Epithelial cell of proximal tubule (primary cell): ENCODE results near the gene HS6ST2. TPM values are rescaled to one million over a fixed set of nuclear protein-coding genes. Genes with fewer than 3 reads are reported as not detected.

ENCODE experiments used
- DNase-seq: peaks from one replicate; pipeline ENCODE4 v3.0.0-alpha.2; 2011; ENCODE audit warnings: low read depth
- H3K4me3 ChIP-seq: 2 replicates; pipeline ENCODE4 v1.5.1; 2011; ENCODE audit warnings: low read depth, mild to moderate bottlenecking, low read length
- CTCF ChIP-seq: conservative IDR thresholded peaks from 2 replicates; pipeline ENCODE4 v1.5.1; 2012; ENCODE audit warnings: low read depth, mild to moderate bottlenecking, low read length
- total RNA-seq: library from RNA; depleted of rRNA; stranded (reverse); fragments of >200 nt; gene quantifications from 2 replicates; pipeline ENCODE4 v1.2.3, GENCODE V29; 2015

Gene HS6ST2
- total RNA-seq, 1 donor from 2014 or later = 9.2 TPM

DNA sequence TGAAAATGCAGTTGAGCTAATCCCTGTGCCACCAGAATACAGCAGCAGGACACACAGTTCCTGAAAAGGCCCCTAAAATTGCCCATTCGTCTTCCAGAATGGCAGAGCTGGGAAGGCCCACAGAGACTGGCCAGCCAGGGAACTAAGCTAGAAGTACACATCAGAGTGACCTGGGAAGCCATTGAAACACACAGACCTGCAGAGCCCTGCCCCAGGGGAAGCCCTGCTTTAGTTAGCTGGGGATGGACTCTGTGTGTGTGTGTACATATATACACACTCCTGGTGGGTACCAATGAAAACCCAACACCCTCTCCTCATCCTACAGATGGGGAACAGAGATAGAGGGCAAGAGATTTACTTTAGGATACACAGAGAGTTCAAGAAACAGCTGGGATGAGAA, 227.7 kb downstream of the HS6ST2 start:
- DNase-seq = no peak
- TF ChIP-seq CTCF = no peak
- no peak overlapping the region for H3K4me3 ChIP-seq

- no peak for DNase-seq
- no peak for TF ChIP-seq CTCF
- H3K4me3 ChIP-seq = no peak overlapping the region
Observed at GRCh38 chrX:132730266-132730665, 228.2 kb downstream of the HS6ST2 start.

DNA sequence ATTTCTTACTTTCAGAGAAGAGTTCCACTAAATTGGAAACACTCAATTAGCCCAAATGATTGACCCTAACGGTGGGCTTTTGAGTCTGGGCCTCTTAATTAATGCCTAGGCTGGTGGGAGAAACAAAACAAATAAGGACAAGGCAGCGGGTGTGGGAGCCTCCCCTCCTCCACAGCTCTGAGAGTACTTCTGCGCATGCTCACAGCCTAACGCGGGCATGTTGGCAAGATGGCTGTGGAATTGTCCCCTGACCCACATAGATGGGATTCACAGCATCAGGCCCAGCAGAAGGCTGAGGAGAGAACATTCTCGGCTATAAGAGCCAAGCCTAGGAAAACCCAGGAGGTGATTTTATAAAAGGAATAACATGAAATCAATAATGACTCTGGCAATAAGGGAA, 230.1 kb downstream of the HS6ST2 start:
- H3K4me3 ChIP-seq = no peak overlapping the region
- TF ChIP-seq CTCF = no peak
- DNase-seq = no peak

DNA sequence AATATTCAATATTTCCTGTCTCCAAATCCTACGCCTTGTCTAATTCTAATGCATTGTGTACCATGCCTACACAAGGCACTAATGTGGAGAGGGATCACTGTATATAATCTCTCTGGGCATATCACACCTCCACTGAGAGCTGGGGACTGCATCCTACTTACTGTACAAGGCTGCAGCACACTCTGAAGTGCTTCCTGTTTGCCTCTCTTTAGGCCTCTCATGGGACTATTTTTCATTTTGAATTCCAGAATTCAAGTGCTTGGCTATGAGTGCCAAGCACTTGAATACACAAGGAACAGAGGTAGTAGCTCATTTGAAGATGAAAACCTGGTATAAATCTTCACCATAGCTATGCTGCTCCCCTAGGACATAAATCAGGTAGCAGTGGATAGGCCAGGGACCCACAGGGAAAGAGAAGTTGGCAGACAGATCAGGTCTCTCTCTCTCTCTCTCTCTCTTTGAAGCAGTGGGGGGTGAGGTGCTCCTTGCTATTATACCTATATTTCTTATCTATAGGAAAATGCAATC, 239.9 kb downstream of the HS6ST2 start:
- no peak overlapping the region for H3K4me3 ChIP-seq
- no peak for TF ChIP-seq CTCF
- no peak for DNase-seq

DNA sequence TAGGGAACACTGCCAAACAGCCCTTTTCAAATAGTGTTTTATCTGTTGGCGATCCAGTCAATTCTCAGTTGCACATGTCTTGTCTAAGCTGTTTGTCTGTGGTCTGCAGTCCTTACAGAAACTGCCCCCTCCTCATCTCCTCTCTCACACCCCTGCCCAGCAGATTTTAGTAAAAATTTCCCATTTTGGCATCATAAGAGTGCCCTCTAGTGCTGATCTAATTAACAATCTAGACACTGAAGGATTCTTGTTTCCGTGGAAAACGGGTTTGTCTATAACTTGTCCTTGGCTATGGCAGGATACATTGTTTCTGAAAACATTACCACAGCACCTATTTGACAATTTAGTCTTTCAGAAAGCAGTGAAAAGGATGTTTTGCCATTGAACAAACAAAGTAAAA, 242.4 kb downstream of the HS6ST2 start:
- peak; percentile 52 for TF ChIP-seq CTCF
- H3K4me3 ChIP-seq = no peak overlapping the region
- no peak for DNase-seq

DNA sequence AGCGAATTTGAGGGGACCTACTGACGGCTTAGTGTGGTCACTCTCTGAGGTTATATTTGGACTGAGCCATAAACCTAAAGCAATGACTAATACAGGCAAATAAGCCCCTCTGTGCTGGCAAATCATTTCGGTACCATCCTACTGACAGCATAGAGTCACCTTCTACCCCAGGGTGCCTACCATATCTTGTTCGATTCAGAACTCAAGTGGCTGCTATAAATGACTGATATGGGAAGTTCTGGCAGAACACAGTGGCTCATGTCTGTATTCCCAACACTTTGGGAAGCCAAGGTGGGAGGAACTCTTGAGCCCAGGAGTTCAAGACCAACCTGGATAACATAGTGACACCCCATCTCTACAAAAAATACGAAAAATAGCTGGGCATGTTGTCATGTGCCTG, 243.5 kb downstream of the HS6ST2 start:
- no peak for DNase-seq
- no peak for TF ChIP-seq CTCF
- no peak overlapping the region for H3K4me3 ChIP-seq

DNA sequence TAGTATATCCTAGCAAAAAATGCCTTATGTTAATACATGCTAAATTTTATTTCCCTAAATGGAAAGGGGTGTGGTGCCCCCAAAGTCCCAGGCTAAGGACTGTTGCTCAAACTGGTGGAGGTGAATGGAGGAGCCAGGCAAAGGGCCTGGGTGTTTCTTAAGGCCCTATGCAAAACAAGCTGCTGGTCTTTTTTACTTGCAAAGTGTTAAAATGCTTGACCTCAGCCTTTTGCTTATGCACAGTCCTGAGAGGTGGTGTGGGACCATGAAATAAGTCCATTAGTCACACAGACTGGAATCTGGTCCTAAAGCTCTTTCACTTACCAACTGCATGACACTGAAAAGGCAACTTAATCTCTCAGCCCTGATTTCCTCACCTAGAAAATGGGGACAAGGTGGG, 246.1 kb downstream of the HS6ST2 start:
- no peak for DNase-seq
- TF ChIP-seq CTCF = no peak
- no peak overlapping the region for H3K4me3 ChIP-seq
